ENCODE measurements around the gene ABI2. TPM values are rescaled to one million over a fixed set of nuclear protein-coding genes. Genes with fewer than 3 reads are reported as not detected.

The ABI2 gene
- total and polyA plus RNA-seq, 12 donors, result 10.2 to 61.2 (median 33.7) TPM

DNA sequence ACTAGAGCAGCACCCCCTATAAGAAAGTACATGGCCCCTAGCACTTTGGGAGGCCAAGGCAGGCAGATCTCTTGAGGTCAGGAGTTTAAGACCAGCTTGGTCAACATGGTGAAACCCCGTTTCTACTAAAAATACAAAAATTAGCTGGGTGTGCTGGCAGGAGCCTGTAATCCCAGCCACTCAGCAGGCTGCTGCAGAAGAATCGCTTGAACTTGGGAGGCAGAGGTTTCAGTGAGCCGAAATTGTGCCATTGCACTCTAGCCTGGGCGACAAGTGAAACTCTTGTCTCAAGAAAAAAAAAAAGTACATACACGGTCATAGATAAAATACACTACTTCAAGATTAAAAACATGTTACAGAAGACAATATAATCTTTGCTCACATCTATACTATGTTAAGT, 143.1 kb downstream of the ABI2 start:
- Histone ChIP-seq H3K9me3 (replicated peaks in 1 of 3) (no peaks in the 10 kb centered on the region), H3K27ac (no peak overlapping the region), H3K36me3 (replicated peaks in 1 of 2) (no peaks in the 10 kb centered on the region), H3K27me3 (no peaks in the 10 kb centered on the region), H3K4me1 (replicated peaks in 1 of 2) (peaks cover 0 to 7% of the 10 kb centered on the region in 2 donors), H3K4me3 (no peak overlapping the region)
- intact Hi-C loops (cut with DNase I), result no loop called here
- no peak for TF ChIP-seq POLR2A (IDR thresholded peaks at IDR 0.05)
- no peak for TF ChIP-seq CTCF (IDR thresholded peaks at IDR 0.05)
- 80 to 88% (median 84%) methylated on average over 5 of the region's 5 CpGs for WGBS, 4 donors
- DNase-seq, result no peak

- intact Hi-C loops (cut with DNase I), result no loop called here
- TF ChIP-seq CTCF (IDR thresholded peaks at IDR 0.05), result no peak
- TF ChIP-seq POLR2A (IDR thresholded peaks at IDR 0.05), result no peak
- no peak for DNase-seq
These were observed 148.7 kb downstream of the ABI2 start for GRCh38 chr2:203476881-203477280.

GRCh38 chr2:203480623-203481022, 152.4 kb downstream of the ABI2 start:
- H3K27me3 ChIP-seq, result no peaks in the 10 kb centered on the region
- TF ChIP-seq CTCF (IDR thresholded peaks at IDR 0.05), result no peak
- TF ChIP-seq POLR2A (IDR thresholded peaks at IDR 0.05), result no peak
- H3K4me3 ChIP-seq, result no peak overlapping the region
- H3K36me3 ChIP-seq (replicated peaks in 1 of 2), result peaks cover 0 to 6% of the 10 kb centered on the region in 2 donors
- H3K4me1 ChIP-seq (replicated peaks in 1 of 2), result no peaks in the 10 kb centered on the region
- H3K9me3 ChIP-seq (replicated peaks in 1 of 3), result no peaks in the 10 kb centered on the region
- no peak for DNase-seq
- H3K27ac ChIP-seq, result no peak overlapping the region
- intact Hi-C loops (cut with DNase I), result loop anchor here in 1 of 2 donors (5.0 kb wide), 1 partner anchor 337 kb away; no protein-coding TSS in a partner anchor
- WGBS, 4 donors, result 91 to 95% (median 92%) methylated on average over 5 of the region's 5 CpGs

More at GRCh38 chr2:203476881-203477280, 148.7 kb downstream of the ABI2 start:
- WGBS, 4 donors, result 88 to 98% (median 91%) methylated on average over 2 of the region's 2 CpGs
- Histone ChIP-seq H3K27me3 (no peaks in the 10 kb centered on the region), H3K4me1 (replicated peaks in 1 of 2) (no peaks in the 10 kb centered on the region), H3K9me3 (replicated peaks in 1 of 3) (no peaks in the 10 kb centered on the region), H3K27ac (no peak overlapping the region), H3K4me3 (no peak overlapping the region), H3K36me3 (replicated peaks in 1 of 2) (no peaks in the 10 kb centered on the region)

DNA sequence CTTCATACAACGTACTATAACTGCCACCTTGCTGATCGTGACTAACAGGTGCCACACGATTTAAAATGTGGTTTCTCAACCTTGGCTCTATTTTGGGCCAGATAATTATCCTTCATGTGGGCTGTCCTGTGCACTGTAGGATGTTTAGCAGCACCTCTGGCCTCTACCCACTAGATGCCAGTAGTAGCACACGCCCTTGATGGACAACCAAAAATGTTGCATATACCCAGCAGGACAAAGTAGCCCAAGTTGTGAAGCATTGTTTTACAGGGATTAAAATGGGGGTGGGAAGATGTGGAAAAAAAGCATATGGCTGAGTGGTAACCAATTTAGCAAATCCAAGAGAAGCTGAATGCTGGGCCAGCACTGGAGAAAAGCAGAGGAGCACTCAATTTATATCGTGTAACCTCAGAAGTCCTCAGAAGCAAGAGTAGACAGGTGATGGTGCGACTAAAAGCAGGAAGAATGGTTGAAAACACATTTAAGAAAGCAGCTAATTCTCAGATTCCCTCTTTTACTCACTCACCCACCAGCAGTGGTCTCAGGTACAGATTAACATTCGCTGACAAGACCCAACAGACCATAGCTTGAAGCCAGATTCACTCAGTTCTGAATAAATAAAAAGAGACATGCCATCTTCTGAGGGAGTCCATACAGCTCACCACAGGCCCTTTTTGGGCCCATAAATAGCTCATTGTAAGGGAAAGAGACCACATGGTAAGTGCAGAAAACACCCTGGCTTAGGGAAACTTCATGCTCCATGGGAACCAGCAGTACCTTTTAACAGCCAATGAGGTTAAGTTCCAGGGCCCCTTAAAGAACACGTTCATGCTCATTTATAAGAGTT, 156.3 kb downstream of the ABI2 start:
- Histone ChIP-seq H3K9me3 (replicated peaks in 1 of 3) (no peaks in the 10 kb centered on the region), H3K36me3 (replicated peaks in 1 of 2) (peaks cover 0 to 12% of the 10 kb centered on the region in 2 donors), H3K4me1 (replicated peaks in 1 of 2) (no peaks in the 10 kb centered on the region), H3K27me3 (no peaks in the 10 kb centered on the region), H3K4me3 (no peak overlapping the region), H3K27ac (no peak overlapping the region)
- peak in 5 of 7 donors; percentile 25 to 47 (median 33) for DNase-seq
- TF ChIP-seq POLR2A (IDR thresholded peaks at IDR 0.05) (no peak), CTCF (IDR thresholded peaks at IDR 0.05) (peak; percentile 28 to 74 (median 64))
- intact Hi-C loops (cut with DNase I), result loop anchor here in 1 of 2 donors (5.0 kb wide), 1 partner anchor 333 kb away; no protein-coding TSS in a partner anchor
- 69 to 77% (median 75%) methylated on average over 8 of the region's 8 CpGs for WGBS, 4 donors
